A549 treated with AZD9567 at 1 μM for 4 hours (cell line): ENCODE data around the gene UQCRC2. TPM values are rescaled to one million over a fixed set of nuclear protein-coding genes. Genes with fewer than 3 reads are reported as not detected.

Experiments
- total RNA-seq: library from RNA; stranded (reverse); fragments of 200-300 nt; extraction: Qiagen RNA extraction; gene quantifications from 5 replicates; pipeline ENCODE4 v1.2.3, GENCODE V29; 2022; ENCODE audit not compliant: insufficient read depth

Gene UQCRC2
- total RNA-seq, result 156 to 219 TPM (median 168 TPM) in 5 replicates

GRCh38 chr16:21952793-21953540, at the start of gene UQCRC2:
Gene UQCRC2 (plus strand): TSS chr16:21953361. CDS start chr16:21953424, 63 bp downstream.

GRCh38 chr16:22007509-22008214, 54.5 kb downstream of the UQCRC2 start, which contains the start of gene MOSMO:
Gene MOSMO (plus strand): TSS chr16:22008111. CDS start chr16:22008302, 191 bp downstream.

Other genes starting within 250 kb of the UQCRC2 start
- gene NPIPB4, start 95.6 kb upstream of the UQCRC2 start, total RNA-seq, result 27.3 to 34.0 TPM (median 28.8 TPM) in 5 replicates
- gene PDZD9, start 47.8 kb downstream of the UQCRC2 start, total RNA-seq, result not detected in 5 replicates
- 10.1 to 15.2 TPM (median 14.0 TPM) in 5 replicates for gene MOSMO, start 54.8 kb downstream of the UQCRC2 start, total RNA-seq
- 0.03 to 0.09 TPM (median 0.05 TPM) in 4 of 5 replicates, not detected in the other for gene VWA3A, start 139.2 kb downstream of the UQCRC2 start, total RNA-seq
- gene SDR42E2, start 209.1 kb downstream of the UQCRC2 start, total RNA-seq, result not detected in 5 replicates